ENCODE results near the gene MYO9A. TPM values are rescaled to one million over a fixed set of nuclear protein-coding genes. Genes with fewer than 3 reads are reported as not detected.
"Not testable (repeated sequence)": the region's sequence is repeated elsewhere in the genome, so short reads cannot be mapped to it uniquely, and the experiment has no call there.

Gene MYO9A
- total RNA-seq, 2 donors from 2014 or later: 24.0 to 28.6 TPM

DNA sequence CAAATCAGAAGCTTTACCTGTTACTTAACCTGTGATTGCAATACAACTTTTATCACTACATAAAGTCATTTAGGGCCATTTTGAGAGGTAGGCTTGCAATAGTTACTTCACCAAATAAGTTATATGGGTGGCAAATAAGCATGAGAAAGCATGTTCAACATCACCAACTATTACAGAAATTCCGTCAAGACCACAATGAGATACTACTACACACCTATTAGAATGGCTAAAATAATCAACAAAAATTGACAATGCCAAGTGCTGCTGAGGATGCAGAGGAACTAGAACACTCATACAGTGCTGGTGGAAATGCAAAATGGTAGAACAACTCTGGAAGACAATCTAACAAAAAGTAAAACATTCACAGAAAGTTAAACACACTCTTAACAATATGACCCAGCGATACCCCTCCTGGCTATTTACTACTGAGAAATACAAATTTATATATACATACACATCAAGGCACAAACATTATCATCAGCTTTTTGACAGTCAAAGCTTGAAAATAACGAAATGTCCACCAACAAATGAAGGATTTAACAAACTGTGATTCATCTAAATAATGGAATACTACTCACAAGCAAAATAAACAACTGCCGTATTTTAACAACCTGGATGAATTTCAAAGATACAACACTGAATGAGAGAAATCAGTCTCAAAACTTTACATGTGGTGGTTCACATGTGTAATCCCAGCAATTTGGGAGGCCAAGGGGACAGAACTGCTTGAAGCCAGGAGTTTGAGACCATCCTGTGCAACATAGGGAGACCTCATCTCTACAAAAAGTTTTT lies 82.9 kb downstream of the MYO9A start:
- DNase-seq (no peak), ATAC-seq (replicated peaks in 1 of 2) (no peak)
- peaks cover 19% of the 10 kb centered on the region for H3K4me1 Mint-ChIP-seq (ENCODE audit: low read depth)
- peaks cover 0 to 8% of the 10 kb centered on the region in 2 donors for H3K36me3 Mint-ChIP-seq (ENCODE audit: insufficient read depth in 2 of 2)
- no peaks in the 10 kb centered on the region for H3K27me3 Mint-ChIP-seq (ENCODE audit: low read depth)
- peaks cover 2 to 4% of the 10 kb centered on the region in 2 donors for H3K9me3 Mint-ChIP-seq
- no peak overlapping the region for H3K4me3 Mint-ChIP-seq
- no peak overlapping the region for H3K27ac Mint-ChIP-seq

DNA sequence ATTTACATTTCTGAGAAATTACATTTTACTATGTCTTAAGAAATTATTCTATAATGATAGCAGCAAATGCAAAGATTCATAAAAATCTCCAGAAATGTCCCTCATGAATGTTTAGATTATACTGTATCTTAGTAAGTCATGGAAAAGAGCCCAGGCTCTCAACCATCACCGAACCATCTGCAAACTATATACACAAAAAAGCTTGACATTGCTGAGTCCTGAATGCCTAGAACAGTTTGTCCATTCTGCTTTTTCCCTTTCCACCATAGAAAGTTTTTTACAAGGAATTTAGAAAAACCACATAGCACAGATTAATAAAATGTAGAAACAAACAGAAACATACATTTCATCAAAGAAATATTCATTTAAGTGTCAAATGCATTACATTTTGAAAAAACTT lies 83.6 kb downstream of the MYO9A start:
- H3K36me3 Mint-ChIP-seq (ENCODE audit: insufficient read depth in 2 of 2): peaks cover 0 to 8% of the 10 kb centered on the region in 2 donors
- no peak for ATAC-seq (replicated peaks in 1 of 2)
- H3K4me1 Mint-ChIP-seq (ENCODE audit: low read depth): peaks cover 19% of the 10 kb centered on the region

DNA sequence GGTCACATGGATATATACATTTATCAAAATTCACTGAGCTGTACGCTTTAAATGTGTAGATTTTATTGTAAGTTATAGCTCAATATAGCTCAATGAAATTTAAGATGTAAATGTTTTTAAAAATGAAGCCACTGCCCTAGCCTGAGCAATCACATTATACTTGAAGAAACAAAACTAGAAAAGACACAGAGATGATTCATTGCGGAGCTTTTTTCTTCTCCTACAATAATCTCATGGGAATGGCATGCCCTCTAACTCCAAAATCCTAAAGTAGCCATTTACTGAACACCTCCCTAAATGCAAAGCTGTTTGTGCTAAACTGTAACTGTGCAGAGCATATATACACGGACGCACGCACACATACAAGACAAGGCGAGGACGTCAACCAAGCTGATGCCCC lies 84.2 kb downstream of the MYO9A start:
- Mint-ChIP-seq H3K27ac (no peak overlapping the region), H3K36me3 (ENCODE audit: insufficient read depth in 2 of 2) (peaks cover 0 to 8% of the 10 kb centered on the region in 2 donors), H3K4me3 (no peak overlapping the region), H3K9me3 (peaks cover 2 to 4% of the 10 kb centered on the region in 2 donors), H3K27me3 (ENCODE audit: low read depth) (no peaks in the 10 kb centered on the region), H3K4me1 (ENCODE audit: low read depth) (peaks cover 19% of the 10 kb centered on the region)
- ATAC-seq (replicated peaks in 1 of 2): no peak
- DNase-seq: no peak

More for the DNA sequence above, 83.6 kb downstream of the MYO9A start:
- Mint-ChIP-seq H3K27me3 (ENCODE audit: low read depth) (no peaks in the 10 kb centered on the region), H3K27ac (no peak overlapping the region), H3K9me3 (peaks cover 2 to 4% of the 10 kb centered on the region in 2 donors), H3K4me3 (no peak overlapping the region)
- no peak for DNase-seq

DNA sequence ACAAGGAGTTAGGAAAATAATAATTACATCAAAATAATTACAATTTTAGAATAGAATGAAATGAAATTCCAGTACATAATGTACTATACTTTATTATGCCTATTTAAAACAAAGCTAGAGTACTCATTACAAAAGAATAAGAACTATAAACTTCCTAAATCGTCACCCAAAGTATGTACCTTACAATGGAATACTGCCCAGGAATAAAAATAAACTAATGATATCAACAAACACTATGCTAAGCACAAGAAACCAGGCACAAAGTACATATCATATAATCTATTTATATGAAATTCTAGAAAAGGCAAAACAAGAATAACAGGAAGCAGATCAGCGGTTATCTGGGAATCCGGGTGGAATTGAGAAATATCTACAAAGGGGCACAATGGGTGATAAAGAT lies 84.7 kb downstream of the MYO9A start:
- Mint-ChIP-seq H3K36me3 (ENCODE audit: insufficient read depth in 2 of 2) (peaks cover 0 to 6% of the 10 kb centered on the region in 2 donors), H3K27me3 (ENCODE audit: low read depth) (no peaks in the 10 kb centered on the region), H3K27ac (no peak overlapping the region), H3K4me3 (no peak overlapping the region), H3K4me1 (ENCODE audit: low read depth) (peaks cover 19% of the 10 kb centered on the region), H3K9me3 (peaks cover 0 to 4% of the 10 kb centered on the region in 2 donors)
- DNase-seq (no peak), ATAC-seq (replicated peaks in 1 of 2) (no peak)

DNA sequence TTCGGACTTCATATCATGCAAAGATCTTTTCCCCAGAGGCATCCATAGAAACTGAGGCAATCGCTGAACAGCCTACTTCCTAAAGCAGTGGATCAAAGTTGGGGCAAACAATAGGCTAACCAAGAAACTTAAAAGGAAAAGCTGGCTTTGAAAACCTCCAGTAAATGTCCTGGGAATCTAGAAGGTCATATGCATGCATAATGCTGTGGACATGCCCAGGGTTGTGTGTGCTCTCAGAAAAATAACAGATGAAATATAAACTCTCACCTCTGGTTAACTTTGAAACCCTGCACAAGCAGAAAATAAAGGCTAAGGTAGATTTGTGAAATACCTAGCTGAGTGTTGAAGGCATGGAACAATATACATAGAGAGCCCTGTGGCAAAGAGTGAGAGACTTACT lies 96.3 kb downstream of the MYO9A start:
- no peak overlapping the region for H3K27ac Mint-ChIP-seq
- no peaks in the 10 kb centered on the region for H3K27me3 Mint-ChIP-seq (ENCODE audit: low read depth)
- H3K9me3 Mint-ChIP-seq: peaks cover 1 to 2% of the 10 kb centered on the region in 2 donors
- DNase-seq (no peak), ATAC-seq (replicated peaks in 1 of 2) (no peak)
- H3K4me1 Mint-ChIP-seq (ENCODE audit: low read depth): peaks cover 6% of the 10 kb centered on the region
- no peak overlapping the region for H3K4me3 Mint-ChIP-seq
- peaks cover 0 to 6% of the 10 kb centered on the region in 2 donors for H3K36me3 Mint-ChIP-seq (ENCODE audit: insufficient read depth in 2 of 2)

DNA sequence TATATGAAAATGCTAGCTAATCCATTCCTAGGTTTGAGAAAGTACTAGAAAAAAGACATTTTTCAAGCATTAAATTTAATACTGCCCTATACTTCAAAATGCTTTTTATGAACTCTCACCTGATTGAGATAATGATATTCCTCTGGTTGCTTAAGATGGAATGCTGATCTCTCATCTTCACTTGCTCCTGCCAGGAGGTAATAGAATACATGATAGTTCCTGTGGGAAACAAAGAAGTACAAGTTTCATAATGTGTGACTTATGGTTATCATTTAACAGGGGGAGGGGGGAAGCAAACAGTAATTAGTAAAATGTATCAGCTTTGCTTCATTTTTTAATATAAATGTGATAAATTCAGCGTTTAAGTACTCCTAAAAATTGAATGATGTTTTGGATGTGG lies 97.2 kb downstream of the MYO9A start:
- no peak overlapping the region for H3K27ac Mint-ChIP-seq
- H3K36me3 Mint-ChIP-seq (ENCODE audit: insufficient read depth in 2 of 2): peaks cover 0 to 6% of the 10 kb centered on the region in 2 donors
- no peak overlapping the region for H3K4me3 Mint-ChIP-seq
- no peak for DNase-seq
- no peak for ATAC-seq (replicated peaks in 1 of 2)
- peaks cover 1 to 2% of the 10 kb centered on the region in 2 donors for H3K9me3 Mint-ChIP-seq
- peaks cover 6% of the 10 kb centered on the region for H3K4me1 Mint-ChIP-seq (ENCODE audit: low read depth)
- no peaks in the 10 kb centered on the region for H3K27me3 Mint-ChIP-seq (ENCODE audit: low read depth)

DNA sequence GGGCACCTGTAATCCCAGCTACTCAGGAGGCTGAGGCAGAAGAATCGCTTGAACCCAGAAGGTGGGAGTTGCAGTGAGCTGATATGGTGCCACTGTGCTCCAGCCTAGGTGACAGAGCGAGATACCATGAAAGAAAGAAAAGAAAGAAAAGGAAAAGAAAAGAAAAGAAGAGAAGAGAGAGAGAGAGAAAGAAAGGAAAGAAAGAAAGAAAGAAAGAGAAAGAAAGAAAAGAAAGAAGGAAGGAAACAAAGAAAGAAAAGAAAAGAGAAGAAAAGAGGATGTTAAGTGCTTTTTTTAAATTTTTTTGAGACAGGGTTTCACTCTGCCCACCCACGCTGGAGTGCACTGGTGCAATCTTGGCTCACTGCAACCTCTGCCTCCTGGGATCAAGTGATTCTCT lies 103.4 kb downstream of the MYO9A start:
- H3K4me1 Mint-ChIP-seq (ENCODE audit: low read depth); H3K9me3 Mint-ChIP-seq; H3K27me3 Mint-ChIP-seq (ENCODE audit: low read depth); ATAC-seq (replicated peaks in 1 of 2); DNase-seq; H3K4me3 Mint-ChIP-seq; H3K36me3 Mint-ChIP-seq (ENCODE audit: insufficient read depth in 2 of 2): not testable (repeated sequence)
- H3K27ac Mint-ChIP-seq: peak overlapping the region; percentile 12

DNA sequence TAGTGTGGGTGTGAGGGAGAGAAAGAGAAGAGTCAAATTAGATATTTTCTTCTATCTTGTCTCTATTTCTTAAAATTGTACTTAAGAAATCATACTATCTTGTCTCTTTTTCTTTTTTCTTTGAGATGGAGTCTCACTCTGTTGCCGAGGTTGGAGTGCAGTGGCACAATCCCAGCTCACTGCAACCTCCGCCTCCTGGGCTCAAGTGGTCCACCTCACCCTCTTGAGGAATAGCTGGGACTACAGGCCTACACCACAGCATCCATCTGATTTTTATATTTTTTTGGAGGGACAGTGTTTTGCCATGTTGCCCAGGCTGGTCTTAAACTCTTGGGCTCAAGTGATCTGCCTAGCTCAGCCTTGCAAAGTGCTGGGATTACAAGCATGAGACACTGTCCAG lies 104.2 kb downstream of the MYO9A start:
- H3K27me3 Mint-ChIP-seq (ENCODE audit: low read depth): no peaks in the 10 kb centered on the region
- peaks cover 6% of the 10 kb centered on the region for H3K4me1 Mint-ChIP-seq (ENCODE audit: low read depth)
- no peaks in the 10 kb centered on the region for H3K9me3 Mint-ChIP-seq
- H3K36me3 Mint-ChIP-seq (ENCODE audit: insufficient read depth in 2 of 2): no peaks in the 10 kb centered on the region
- no peak overlapping the region for H3K4me3 Mint-ChIP-seq
- H3K27ac Mint-ChIP-seq: no peak overlapping the region
- no peak for DNase-seq
- no peak for ATAC-seq (replicated peaks in 1 of 2)

DNA sequence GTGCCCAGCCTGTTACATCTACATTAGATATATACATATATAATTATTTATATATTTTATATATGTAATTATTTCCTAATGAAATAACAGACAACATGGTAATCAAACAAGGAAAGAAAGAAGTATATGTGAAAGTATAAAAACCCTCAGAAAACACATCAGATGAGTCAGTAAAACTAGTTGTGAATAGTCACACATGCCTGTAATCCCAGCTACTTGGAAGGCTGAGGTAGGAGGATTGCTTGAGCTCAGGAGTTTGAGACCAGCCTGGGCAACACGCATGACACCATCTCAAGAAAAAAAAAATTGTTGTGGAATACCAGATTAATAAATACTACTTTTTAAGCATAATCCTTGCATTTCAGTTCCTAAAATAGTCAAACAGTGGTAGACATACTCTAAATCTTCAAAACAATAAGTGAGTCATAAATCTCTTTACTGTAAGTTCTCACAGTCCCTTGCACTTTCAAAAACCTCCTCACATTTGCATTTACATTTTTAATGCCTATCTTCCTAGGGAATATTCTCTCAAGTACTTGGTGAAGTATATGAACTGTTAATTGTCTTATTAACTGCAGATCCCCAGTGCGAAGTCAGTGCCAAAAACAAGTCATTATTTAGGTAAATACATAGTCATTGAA lies 106.5 kb downstream of the MYO9A start:
- no peak overlapping the region for H3K4me3 Mint-ChIP-seq
- no peaks in the 10 kb centered on the region for H3K27me3 Mint-ChIP-seq (ENCODE audit: low read depth)
- peak overlapping the region; percentile 63 for H3K27ac Mint-ChIP-seq
- H3K4me1 Mint-ChIP-seq (ENCODE audit: low read depth): peaks cover 6% of the 10 kb centered on the region
- ATAC-seq (replicated peaks in 1 of 2) (no peak), DNase-seq (no peak)
- no peaks in the 10 kb centered on the region for H3K36me3 Mint-ChIP-seq (ENCODE audit: insufficient read depth in 2 of 2)
- H3K9me3 Mint-ChIP-seq: no peaks in the 10 kb centered on the region

DNA sequence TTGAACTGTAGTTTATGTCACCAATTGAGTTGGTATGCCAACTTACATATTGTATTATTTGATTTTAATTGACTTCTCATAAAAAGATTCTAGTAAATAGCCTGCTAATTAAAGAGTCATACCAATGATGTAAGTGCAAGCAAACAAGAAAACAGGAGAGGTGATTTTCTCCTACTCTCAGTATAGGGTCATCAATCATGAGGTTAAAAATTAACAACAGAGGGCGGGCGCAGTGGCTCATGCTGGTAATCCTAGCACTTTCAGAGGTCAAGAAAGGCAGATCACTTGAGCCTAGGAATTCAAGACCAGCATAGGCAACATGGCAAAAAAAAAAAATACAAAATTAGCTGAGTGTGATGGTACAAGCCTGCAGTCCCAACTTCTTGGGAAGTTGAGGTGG lies 108.7 kb downstream of the MYO9A start:
- H3K4me1 Mint-ChIP-seq (ENCODE audit: low read depth): peaks cover 6% of the 10 kb centered on the region
- no peaks in the 10 kb centered on the region for H3K36me3 Mint-ChIP-seq (ENCODE audit: insufficient read depth in 2 of 2)
- ATAC-seq (replicated peaks in 1 of 2) (no peak), DNase-seq (no peak)
- no peak overlapping the region for H3K4me3 Mint-ChIP-seq
- no peak overlapping the region for H3K27ac Mint-ChIP-seq
- no peaks in the 10 kb centered on the region for H3K9me3 Mint-ChIP-seq
- H3K27me3 Mint-ChIP-seq (ENCODE audit: low read depth): no peaks in the 10 kb centered on the region

DNA sequence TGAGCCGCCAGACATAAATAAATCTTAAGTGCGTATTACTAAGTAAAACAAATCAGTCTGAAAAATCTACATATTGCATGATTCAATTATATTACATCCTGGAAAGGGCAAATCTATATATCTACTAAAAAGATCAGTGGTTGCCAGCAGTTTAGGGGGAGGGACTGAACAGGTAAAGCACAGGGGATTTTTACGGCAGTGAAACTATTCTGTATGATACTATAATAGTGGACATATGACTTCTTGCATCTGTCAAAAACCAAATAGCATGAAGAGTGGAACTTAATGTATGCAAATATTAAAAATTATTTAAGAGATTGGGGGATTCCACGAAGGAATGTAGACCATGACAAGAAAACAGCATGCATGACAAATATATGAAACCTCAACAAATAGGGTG lies 111.6 kb downstream of the MYO9A start:
- ATAC-seq (replicated peaks in 1 of 2): no peak
- Mint-ChIP-seq H3K27ac (no peak overlapping the region), H3K36me3 (ENCODE audit: insufficient read depth in 2 of 2) (peaks cover 0 to 2% of the 10 kb centered on the region in 2 donors), H3K9me3 (no peaks in the 10 kb centered on the region), H3K27me3 (ENCODE audit: low read depth) (no peaks in the 10 kb centered on the region), H3K4me1 (ENCODE audit: low read depth) (peaks cover 2% of the 10 kb centered on the region), H3K4me3 (no peak overlapping the region)
- no peak for DNase-seq

DNA sequence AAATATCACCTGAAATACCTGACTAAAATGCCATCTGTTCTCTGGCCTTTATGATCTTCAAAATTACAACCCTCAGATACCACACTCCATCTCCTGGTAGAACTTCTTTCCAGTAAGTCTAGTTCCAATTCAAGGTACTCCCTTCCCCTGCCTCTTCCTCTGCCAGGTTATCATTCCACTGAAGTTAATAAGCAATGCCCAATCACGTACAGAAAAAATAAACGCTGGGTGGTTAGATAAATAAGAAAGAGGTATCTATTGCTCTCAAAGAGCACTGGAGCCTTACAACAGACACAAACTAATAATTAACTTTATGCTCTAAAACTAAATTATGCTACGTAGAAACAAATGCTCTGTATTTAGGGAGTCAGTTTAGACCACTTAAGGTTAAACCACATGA lies 112.5 kb downstream of the MYO9A start:
- Mint-ChIP-seq H3K27ac (no peak overlapping the region), H3K9me3 (no peaks in the 10 kb centered on the region), H3K36me3 (ENCODE audit: insufficient read depth in 2 of 2) (peaks cover 0 to 2% of the 10 kb centered on the region in 2 donors), H3K4me3 (no peak overlapping the region), H3K4me1 (ENCODE audit: low read depth) (no peaks in the 10 kb centered on the region), H3K27me3 (ENCODE audit: low read depth) (no peaks in the 10 kb centered on the region)
- DNase-seq: no peak
- ATAC-seq (replicated peaks in 1 of 2): no peak

DNA sequence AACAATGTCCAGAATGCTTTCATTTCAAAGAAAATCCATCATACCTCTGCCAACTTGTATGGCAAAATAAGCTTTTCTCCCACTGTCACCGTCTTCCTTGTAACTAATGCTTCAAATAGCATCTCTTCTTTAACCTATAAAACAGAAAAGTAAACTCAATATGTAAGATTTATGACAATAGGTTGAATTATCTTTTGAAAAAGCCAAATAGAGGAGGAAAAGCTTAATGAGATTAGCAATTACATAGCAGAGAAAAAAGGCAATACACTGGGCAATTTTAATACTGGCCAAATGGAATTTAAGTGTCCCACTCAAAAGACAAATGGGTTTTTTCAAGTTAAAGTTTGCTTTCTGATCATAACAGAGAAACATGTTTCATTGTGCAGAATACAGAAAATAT lies 118.1 kb downstream of the MYO9A start:
- H3K27me3 Mint-ChIP-seq (ENCODE audit: low read depth): no peaks in the 10 kb centered on the region
- DNase-seq (no peak), ATAC-seq (replicated peaks in 1 of 2) (no peak)
- H3K36me3 Mint-ChIP-seq (ENCODE audit: insufficient read depth in 2 of 2): peaks cover 1 to 14% of the 10 kb centered on the region in 2 donors
- H3K9me3 Mint-ChIP-seq: no peaks in the 10 kb centered on the region
- no peak overlapping the region for H3K4me3 Mint-ChIP-seq
- no peak overlapping the region for H3K27ac Mint-ChIP-seq
- no peaks in the 10 kb centered on the region for H3K4me1 Mint-ChIP-seq (ENCODE audit: low read depth)

All from activated T-cell treated with anti-CD3 and anti-CD28 coated beads, Interleukin-2, amount 50 U/mL, for 72 hours (primary cell).